ENCODE results near the gene ABCC6.
"Not testable (repeated sequence)": the region's sequence is repeated elsewhere in the genome, so short reads cannot be mapped to it uniquely, and the experiment has no call there.

DNA sequence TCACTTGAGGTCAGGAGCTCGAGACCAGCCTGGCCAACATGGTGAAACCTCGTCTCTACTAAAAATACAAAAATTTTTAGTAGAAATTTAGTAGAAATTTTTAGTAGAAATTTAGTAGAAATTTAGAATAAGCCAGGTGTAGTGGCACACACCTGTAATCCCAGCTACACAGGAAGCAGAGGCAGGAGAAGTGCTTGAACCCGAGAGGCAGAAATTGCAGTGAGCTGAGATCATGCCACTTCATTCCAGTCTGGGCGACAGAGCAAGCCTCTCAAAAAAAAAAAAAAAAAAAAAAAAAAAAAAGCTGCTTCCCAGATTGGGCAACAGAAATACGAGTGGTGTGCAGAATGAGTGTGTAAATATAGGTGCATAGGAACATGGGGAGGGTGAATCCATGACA lies 4.5 kb downstream of the ABCC6 start:
- TF ChIP-seq, protein P1, sequence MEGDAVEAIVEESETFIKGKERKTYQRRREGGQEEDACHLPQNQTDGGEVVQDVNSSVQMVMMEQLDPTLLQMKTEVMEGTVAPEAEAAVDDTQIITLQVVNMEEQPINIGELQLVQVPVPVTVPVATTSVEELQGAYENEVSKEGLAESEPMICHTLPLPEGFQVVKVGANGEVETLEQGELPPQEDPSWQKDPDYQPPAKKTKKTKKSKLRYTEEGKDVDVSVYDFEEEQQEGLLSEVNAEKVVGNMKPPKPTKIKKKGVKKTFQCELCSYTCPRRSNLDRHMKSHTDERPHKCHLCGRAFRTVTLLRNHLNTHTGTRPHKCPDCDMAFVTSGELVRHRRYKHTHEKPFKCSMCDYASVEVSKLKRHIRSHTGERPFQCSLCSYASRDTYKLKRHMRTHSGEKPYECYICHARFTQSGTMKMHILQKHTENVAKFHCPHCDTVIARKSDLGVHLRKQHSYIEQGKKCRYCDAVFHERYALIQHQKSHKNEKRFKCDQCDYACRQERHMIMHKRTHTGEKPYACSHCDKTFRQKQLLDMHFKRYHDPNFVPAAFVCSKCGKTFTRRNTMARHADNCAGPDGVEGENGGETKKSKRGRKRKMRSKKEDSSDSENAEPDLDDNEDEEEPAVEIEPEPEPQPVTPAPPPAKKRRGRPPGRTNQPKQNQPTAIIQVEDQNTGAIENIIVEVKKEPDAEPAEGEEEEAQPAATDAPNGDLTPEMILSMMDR (IDR thresholded peaks at IDR 0.05; ENCODE audit: insufficient read depth, low read depth, low read length): not testable (repeated sequence)
- not testable (repeated sequence) for TF ChIP-seq EZH2 (IDR thresholded peaks at IDR 0.05; ENCODE audit: insufficient read depth, low read length)

All from astrocyte (in vitro differentiated cells and primary cell).